WTC11 (cell line): ENCODE data around the gene WDR27. TPM values are rescaled to one million over a fixed set of nuclear protein-coding genes. Genes with fewer than 3 reads are reported as not detected.

Source experiments
- ATAC-seq: fragments of 200-7000 bp; cut with Tn5 transposase; 2 replicates; pipeline ENCODE4 v1.10.0; 2021; ENCODE audit warnings: mild to moderate bottlenecking, moderate library complexity
- CTCF ChIA-PET: fragments of 300-600 bp; sonication (Branson Sonifier 250); formaldehyde crosslinking; loops from one replicate; lab custom pipeline; 2021; ENCODE audit warnings: antibody characterized with exemption; lab: Charles Lee
- POLR2A ChIA-PET: fragments of 350-600 bp; sonication (Branson Sonifier 250); formaldehyde crosslinking; loops from one replicate; lab custom pipeline; 2021; ENCODE audit warnings: antibody characterized with exemption; lab: Charles Lee
- DNase-seq: peaks from one replicate; pipeline ENCODE4 v3.0.0; 2021; ENCODE audit warnings: low spot score
- H3K27ac Mint-ChIP-seq: 2 replicates; pipeline ENCODE4 v1.8.0; 2021; ENCODE audit warnings: mixed read lengths
- H3K27me3 Mint-ChIP-seq: 2 replicates; pipeline ENCODE4 v1.8.0; 2021; ENCODE audit warnings: low read depth, mild to moderate bottlenecking, moderate library complexity, mixed read lengths
- H3K36me3 Mint-ChIP-seq: 2 replicates; pipeline ENCODE4 v1.8.0; 2021; ENCODE audit warnings: mixed read lengths
- H3K4me1 Mint-ChIP-seq: 2 replicates; pipeline ENCODE4 v1.8.0; 2022; ENCODE audit warnings: mixed read lengths
- H3K4me3 Mint-ChIP-seq: 2 replicates; pipeline ENCODE4 v1.8.0; 2021; ENCODE audit warnings: mild to moderate bottlenecking, moderate library complexity, mixed read lengths
- H3K9me3 Mint-ChIP-seq: 2 replicates; pipeline ENCODE4 v1.8.0; 2021; ENCODE audit warnings: mixed read lengths
- AR ChIP-seq: fragments of 250-450 bp; sonication (Bioruptor Pico); IDR thresholded peaks from 2 replicates; pipeline ENCODE4 v1.9.0; 2021; ENCODE audit warnings: mild to moderate bottlenecking
- EMX1 ChIP-seq: fragments of 250-450 bp; sonication (Bioruptor Pico); IDR thresholded peaks from 2 replicates; pipeline ENCODE4 v1.8.0; 2021; ENCODE audit warnings: mild to moderate bottlenecking
- ERG ChIP-seq: fragments of 250-450 bp; sonication (Bioruptor Pico); IDR thresholded peaks from 2 replicates; pipeline ENCODE4 v1.8.0; 2021; ENCODE audit warnings: mild to moderate bottlenecking
- FOXK1 ChIP-seq: sonication (generic); formaldehyde crosslinking; IDR thresholded peaks from 2 replicates; pipeline ENCODE4 v1.8.0; 2022; ENCODE audit warnings: mild to moderate bottlenecking, moderate library complexity, missing genetic modification reagents
- FOXP1 ChIP-seq: sonication (generic); formaldehyde crosslinking; IDR thresholded peaks from 2 replicates; pipeline ENCODE4 v1.8.0; 2022; ENCODE audit warnings: missing genetic modification reagents, mild to moderate bottlenecking, moderate library complexity, borderline replicate concordance
- GTF2I ChIP-seq: fragments of 250-450 bp; sonication (Bioruptor Pico); conservative IDR thresholded peaks from 2 replicates; pipeline ENCODE4 v1.4.0; 2021; ENCODE audit warnings: mild to moderate bottlenecking
- HMGA2 ChIP-seq: fragments of 250-450 bp; sonication (Bioruptor Pico); IDR thresholded peaks from 2 replicates; pipeline ENCODE4 v1.4.0; 2021; ENCODE audit warnings: mild to moderate bottlenecking, moderate library complexity
- KAT7 ChIP-seq: sonication (generic); formaldehyde crosslinking; IDR thresholded peaks from 2 replicates; pipeline ENCODE4 v1.8.1; 2023; ENCODE audit warnings: missing genetic modification reagents, mild to moderate bottlenecking, borderline replicate concordance
- NFATC4 ChIP-seq: fragments of 250-450 bp; sonication (Bioruptor Pico); IDR thresholded peaks from 2 replicates; pipeline ENCODE4 v1.9.0; 2021; ENCODE audit warnings: mild to moderate bottlenecking
- NR2C2 ChIP-seq: sonication (generic); formaldehyde crosslinking; IDR thresholded peaks from 2 replicates; pipeline ENCODE4 v1.8.0; 2022; ENCODE audit warnings: mild to moderate bottlenecking, missing genetic modification reagents
- PRDM15 ChIP-seq: sonication (generic); formaldehyde crosslinking; IDR thresholded peaks from 2 replicates; pipeline ENCODE4 v1.8.0; 2022; ENCODE audit warnings: missing genetic modification reagents
- RELA ChIP-seq: sonication (generic); formaldehyde crosslinking; IDR thresholded peaks from 2 replicates; pipeline ENCODE4 v1.8.1; 2022; ENCODE audit warnings: missing genetic modification reagents, mild to moderate bottlenecking, borderline replicate concordance
- RORB ChIP-seq: fragments of 250-450 bp; sonication (Bioruptor Pico); IDR thresholded peaks from 2 replicates; pipeline ENCODE4 v1.9.0; 2021; ENCODE audit warnings: mild to moderate bottlenecking
- TEAD1 ChIP-seq: sonication (generic); formaldehyde crosslinking; IDR thresholded peaks from 2 replicates; pipeline ENCODE4 v1.8.0; 2022; ENCODE audit warnings: mild to moderate bottlenecking, missing genetic modification reagents
- ZMAT4 ChIP-seq: fragments of 250-450 bp; sonication (Bioruptor Pico); IDR thresholded peaks from 2 replicates; pipeline ENCODE4 v1.9.0; 2021; ENCODE audit warnings: mild to moderate bottlenecking
- ZNF532 ChIP-seq: fragments of 250-450 bp; sonication (Bioruptor Pico); IDR thresholded peaks from 2 replicates; pipeline ENCODE4 v1.9.0; 2021; ENCODE audit warnings: mild to moderate bottlenecking, borderline replicate concordance
- total RNA-seq: library from RNA; stranded (reverse); gene quantifications from 3 replicates; pipeline ENCODE4 v1.2.3, GENCODE V29; 2021

WDR27 gene
- total RNA-seq, 1 experiment from 2014 or later = 126 TPM

GRCh38 chr6:169452117-169452868, 249.5 kb downstream of the WDR27 start:
- no peak for ATAC-seq
- no peak overlapping the region for H3K27ac Mint-ChIP-seq
- CTCF ChIA-PET = no interaction called here
- no peaks in the 10 kb centered on the region for H3K4me1 Mint-ChIP-seq
- no peaks in the 10 kb centered on the region for H3K9me3 Mint-ChIP-seq
- H3K36me3 Mint-ChIP-seq = no peaks in the 10 kb centered on the region
- POLR2A ChIA-PET = no interaction called here
- no peaks in the 10 kb centered on the region for H3K27me3 Mint-ChIP-seq
- no peak overlapping the region for H3K4me3 Mint-ChIP-seq
- no peak for TF ChIP-seq FOXP1 (CRISPR knock-in tag)
- no peak for TF ChIP-seq ERG (CRISPR knock-in tag)
- no peak for TF ChIP-seq ZNF532
- no peak for TF ChIP-seq PRDM15
- no peak for TF ChIP-seq NR2C2 (CRISPR knock-in tag)
- TF ChIP-seq RORB (CRISPR knock-in tag) = no peak
- no peak for TF ChIP-seq GTF2I (CRISPR knock-in tag)
- no peak for TF ChIP-seq EMX1 (CRISPR knock-in tag)
- no peak for TF ChIP-seq HMGA2 (CRISPR knock-in tag)
- TF ChIP-seq FOXK1 (CRISPR knock-in tag) = no peak
- no peak for TF ChIP-seq TEAD1 (CRISPR knock-in tag)
- no peak for TF ChIP-seq KAT7 (CRISPR knock-in tag)
- no peak for DNase-seq

GRCh38 chr6:169451065-169451838, 250.6 kb downstream of the WDR27 start:
- H3K27ac Mint-ChIP-seq = peak overlapping the region; percentile 31; the same call in 1 of the 2 replicates
- no peak overlapping the region for H3K4me3 Mint-ChIP-seq
- no peak for ATAC-seq
- TF ChIP-seq AR (no peak), RELA (no peak), ZMAT4 (CRISPR knock-in tag) (no peak), NFATC4 (CRISPR knock-in tag) (no peak)
- POLR2A ChIA-PET = no interaction called here
- no peaks in the 10 kb centered on the region for H3K4me1 Mint-ChIP-seq
- H3K36me3 Mint-ChIP-seq = no peaks in the 10 kb centered on the region
- H3K9me3 Mint-ChIP-seq = no peaks in the 10 kb centered on the region
- no peaks in the 10 kb centered on the region; the same call in 1 of the 2 replicates for H3K27me3 Mint-ChIP-seq
- DNase-seq = no peak
- CTCF ChIA-PET = no interaction called here
